ENCODE results near the gene DPAGT1. TPM values are rescaled to one million over a fixed set of nuclear protein-coding genes. Genes with fewer than 3 reads are reported as not detected.
A peak's percentile ranks its signal among the peaks of the same experiment; 100 is the strongest.

Gene DPAGT1
- polyA plus RNA-seq, 3 donors = 37.0 to 54.2 (median 39.7) TPM

- Mint-ChIP-seq H3K4me1 (peaks cover 5% of the 10 kb centered on the region), H3K36me3 (peaks cover 69 to 87% of the 10 kb centered on the region in 2 donors), H3K4me3 (no peak overlapping the region), H3K9me3 (no peaks in the 10 kb centered on the region), H3K27ac (peak overlapping the region in 3 of 7 donors; percentile 18 to 43 (median 20)), H3K27me3 (ENCODE audit: low read depth in 3 of 3) (no peaks in the 10 kb centered on the region)
- no peak overlapping the region for H3K4me2 ChIP-seq (replicated peaks; ENCODE audit: extremely low read depth, low read length, poor library complexity, severe bottlenecking)
- 96% methylated on average over 15 of the region's 19 CpGs for WGBS (ENCODE audit: insufficient coverage)
- DNase-seq = no peak
- intact Hi-C loops (cut with micrococcal nuclease) = no loop called here
- no peak for TF ChIP-seq CTCF (IDR thresholded peaks at IDR 0.05)
- peaks cover 76% of the 10 kb centered on the region in 2 donors for H3K36me3 ChIP-seq (replicated peaks in 1 of 2; ENCODE audit: control insufficient read depth in 1 of 2, insufficient read depth in 2 of 2, low read length in 2 of 2)
- H3K9ac ChIP-seq (ENCODE audit: insufficient read depth, low read length, poor library complexity, severe bottlenecking) = no peak overlapping the region
- H4K20me1 ChIP-seq (ENCODE audit: insufficient read depth, low read length) = peaks cover 6% of the 10 kb centered on the region
- no peak overlapping the region for H3K27ac ChIP-seq (ENCODE audit: low read depth in 1 of 2, low read length in 2 of 2)
- H3K4me1 ChIP-seq (ENCODE audit: control insufficient read depth in 1 of 2, insufficient read depth in 2 of 2, low read length in 2 of 2) = no peaks in the 10 kb centered on the region
- no peaks in the 10 kb centered on the region for H3K79me2 ChIP-seq (ENCODE audit: insufficient read depth, low read length)
- no peaks in the 10 kb centered on the region for H3K9me3 ChIP-seq (replicated peaks in 1 of 2; ENCODE audit: control insufficient read depth in 1 of 2, insufficient read depth in 1 of 2, low read length in 2 of 2)
- no peak overlapping the region for H2AFZ ChIP-seq (ENCODE audit: insufficient read depth, low read depth, low read length, poor library complexity, severe bottlenecking)
- no peak overlapping the region for H3K4me3 ChIP-seq (replicated peaks in 1 of 3; ENCODE audit: low read depth in 2 of 3, low read length in 3 of 3)
- H3K27me3 ChIP-seq (ENCODE audit: control insufficient read depth in 2 of 2, insufficient read depth in 2 of 2, low read length in 2 of 2) = no peaks in the 10 kb centered on the region
These were observed 22.8 kb downstream of the DPAGT1 start for GRCh38 chr11:119078675-119079420.

GRCh38 chr11:119077839-119078238 is 23.8 kb downstream of the DPAGT1 start:
- 99% methylated on average over 9 of the region's 11 CpGs for WGBS (ENCODE audit: insufficient coverage)
- H3K9me3 Mint-ChIP-seq = no peaks in the 10 kb centered on the region
- Histone ChIP-seq H3K9me3 (replicated peaks in 1 of 2; ENCODE audit: control insufficient read depth in 1 of 2, insufficient read depth in 1 of 2, low read length in 2 of 2) (no peaks in the 10 kb centered on the region), H3K4me2 (replicated peaks; ENCODE audit: extremely low read depth, low read length, poor library complexity, severe bottlenecking) (no peak overlapping the region), H3K4me3 (replicated peaks in 1 of 3; ENCODE audit: low read depth in 2 of 3, low read length in 3 of 3) (no peak overlapping the region), H3K79me2 (ENCODE audit: insufficient read depth, low read length) (peaks cover 5% of the 10 kb centered on the region), H3K4me1 (ENCODE audit: control insufficient read depth in 1 of 2, insufficient read depth in 2 of 2, low read length in 2 of 2) (no peaks in the 10 kb centered on the region), H3K9ac (ENCODE audit: insufficient read depth, low read length, poor library complexity, severe bottlenecking) (no peak overlapping the region), H3K36me3 (replicated peaks in 1 of 2; ENCODE audit: control insufficient read depth in 1 of 2, insufficient read depth in 2 of 2, low read length in 2 of 2) (peaks cover 86% of the 10 kb centered on the region in 2 donors), H3K27me3 (ENCODE audit: control insufficient read depth in 2 of 2, insufficient read depth in 2 of 2, low read length in 2 of 2) (no peaks in the 10 kb centered on the region), H4K20me1 (ENCODE audit: insufficient read depth, low read length) (peaks cover 9% of the 10 kb centered on the region), H2AFZ (ENCODE audit: insufficient read depth, low read depth, low read length, poor library complexity, severe bottlenecking) (no peak overlapping the region), H3K27ac (ENCODE audit: low read depth in 1 of 2, low read length in 2 of 2) (no peak overlapping the region)
- peaks cover 5% of the 10 kb centered on the region for H3K4me1 Mint-ChIP-seq
- no peak overlapping the region for H3K27ac Mint-ChIP-seq
- H3K27me3 Mint-ChIP-seq (ENCODE audit: low read depth in 3 of 3) = no peaks in the 10 kb centered on the region
- no peak overlapping the region for H3K4me3 Mint-ChIP-seq
- no peak for DNase-seq
- H3K36me3 Mint-ChIP-seq = peaks cover 79 to 96% of the 10 kb centered on the region in 2 donors
- TF ChIP-seq CTCF (IDR thresholded peaks at IDR 0.05) = no peak
- intact Hi-C loops (cut with micrococcal nuclease) = no loop called here

Measured in CD14-positive monocyte (primary cell).